HG02943 (cell line): ENCODE data around the gene MINDY3.
"Not testable (repeated sequence)": the region's sequence is repeated elsewhere in the genome, so short reads cannot be mapped to it uniquely, and the experiment has no call there.

Experiments used
- ATAC-seq: cut with Tn5 transposase; IDR thresholded peaks from one replicate; pipeline ENCODE4 v1.9.1; 2021; ENCODE audit warnings: mild to moderate bottlenecking, low read depth, moderate library complexity; ENCODE audit not compliant: unreplicated experiment

The MINDY3 gene

DNA sequence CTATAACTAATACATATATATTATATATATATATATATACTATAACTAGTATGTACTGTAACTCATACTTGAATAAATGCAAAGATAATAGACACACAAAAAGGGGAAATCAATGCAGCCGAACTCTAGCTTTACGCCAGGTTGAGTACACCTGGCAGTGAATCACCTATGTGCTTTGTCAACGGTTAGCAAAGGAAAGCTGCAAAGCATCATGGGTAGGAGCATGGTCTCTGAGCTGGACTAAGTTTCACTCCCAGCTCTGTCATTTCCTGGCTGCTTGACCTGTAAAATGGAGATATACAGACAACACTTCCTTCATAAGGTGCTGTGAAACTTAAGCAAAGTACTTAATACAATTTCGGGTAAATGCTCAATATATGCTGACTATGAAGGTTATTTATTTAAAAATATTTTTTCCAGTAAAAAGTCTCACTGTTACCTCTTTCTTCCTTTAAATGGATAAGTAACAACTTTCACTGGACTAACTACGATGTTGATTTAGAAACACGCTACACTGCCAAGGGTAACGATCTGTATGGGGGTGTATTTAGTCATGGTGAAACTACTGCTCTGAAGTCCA lies 78.8 kb downstream of the MINDY3 start:
- no peak for ATAC-seq

- ATAC-seq: no peak
Observed at GRCh38 chr10:15780353-15781135, 79.8 kb downstream of the MINDY3 start.

- no peak for ATAC-seq
Observed at GRCh38 chr10:15775513-15775912, 84.8 kb downstream of the MINDY3 start.

DNA sequence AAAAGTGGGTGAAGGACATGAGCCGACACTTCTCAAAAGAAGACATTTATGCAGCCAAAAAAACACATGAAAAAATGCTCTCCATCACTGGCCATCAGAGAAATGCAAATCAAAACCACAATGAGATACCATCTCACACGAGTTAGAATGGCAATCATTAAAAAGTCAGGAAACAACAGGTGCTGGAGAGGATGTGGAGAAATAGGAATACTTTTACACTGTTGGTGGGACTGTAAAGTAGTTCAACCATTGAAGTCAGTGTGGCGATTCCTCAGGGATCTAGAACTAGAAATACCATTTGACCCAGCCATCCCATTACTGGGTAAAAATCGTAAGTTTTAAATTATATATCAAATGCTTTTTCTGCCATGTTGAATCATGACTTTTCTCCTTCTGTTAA lies 85.8 kb downstream of the MINDY3 start:
- ATAC-seq: not testable (repeated sequence)

DNA sequence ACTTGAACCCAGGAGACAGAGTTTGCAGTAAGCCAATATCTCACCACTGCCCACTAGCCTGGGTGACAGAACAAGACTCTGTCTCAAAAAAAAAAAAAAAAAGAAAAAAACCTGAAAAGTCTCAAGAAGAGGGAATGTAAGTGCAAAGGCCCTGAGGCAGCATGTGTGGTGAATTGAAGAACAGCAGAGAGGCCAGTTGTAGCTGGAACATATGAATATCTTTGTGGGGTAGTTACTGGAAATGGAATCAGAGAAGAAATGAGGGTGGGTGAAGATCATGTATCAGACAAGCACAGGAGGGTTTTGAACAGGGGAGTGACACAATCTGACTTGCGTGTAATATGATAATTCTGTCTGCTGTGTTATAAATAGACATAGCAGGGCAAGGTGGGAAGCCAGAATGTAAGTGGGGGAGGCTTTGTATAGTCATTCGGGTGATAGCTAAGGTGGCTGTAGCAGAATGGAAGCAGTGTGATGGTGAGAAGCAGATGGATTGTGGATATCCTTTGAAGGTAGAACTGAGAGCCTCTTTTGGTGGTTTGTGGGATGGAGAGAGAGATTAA lies 95.3 kb downstream of the MINDY3 start:
- no peak for ATAC-seq

- ATAC-seq: no peak
Observed at GRCh38 chr10:15763006-15763405, 97.3 kb downstream of the MINDY3 start.

DNA sequence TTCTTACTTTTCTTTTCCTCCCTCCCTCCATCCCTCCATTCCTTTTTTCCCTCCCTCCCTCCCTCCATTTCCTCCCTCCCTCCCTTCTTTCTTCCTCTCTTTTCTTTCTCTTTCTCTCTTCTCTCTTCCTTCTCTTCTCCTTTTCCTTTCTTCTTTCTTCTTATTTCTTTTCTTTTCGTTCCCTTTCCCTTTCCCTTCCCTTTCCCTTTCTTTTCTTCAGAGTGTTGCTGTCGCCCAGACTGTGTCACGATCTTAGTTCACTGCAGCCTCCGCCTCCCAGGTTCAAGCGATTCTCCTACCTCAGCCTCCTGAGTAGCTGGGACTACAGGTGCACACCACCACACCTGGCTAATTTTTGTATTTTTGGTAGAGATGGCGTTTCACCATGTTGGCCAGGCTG lies 98.1 kb downstream of the MINDY3 start:
- not testable (repeated sequence) for ATAC-seq

DNA sequence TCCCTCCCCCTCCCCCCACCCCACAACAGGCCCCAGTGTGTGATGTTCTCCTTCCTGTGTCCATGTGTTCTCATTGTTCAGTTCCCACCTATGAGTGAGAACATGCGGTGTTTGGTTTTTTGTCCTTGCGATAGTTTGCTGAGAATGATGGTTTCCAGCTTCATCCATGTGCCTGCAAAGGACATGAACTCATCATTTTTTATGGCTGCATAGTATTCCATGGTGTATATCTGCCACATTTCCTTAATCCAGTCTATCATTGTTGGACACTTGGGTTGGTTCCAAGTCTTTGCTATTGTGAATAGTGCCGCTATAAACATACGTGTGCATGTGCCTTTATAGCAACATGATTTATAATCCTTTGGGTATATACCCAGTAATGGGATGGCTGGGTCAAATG lies 99.1 kb downstream of the MINDY3 start:
- ATAC-seq: not testable (repeated sequence)

- no peak for ATAC-seq
Observed at GRCh38 chr10:15760681-15761080, 99.6 kb downstream of the MINDY3 start.

DNA sequence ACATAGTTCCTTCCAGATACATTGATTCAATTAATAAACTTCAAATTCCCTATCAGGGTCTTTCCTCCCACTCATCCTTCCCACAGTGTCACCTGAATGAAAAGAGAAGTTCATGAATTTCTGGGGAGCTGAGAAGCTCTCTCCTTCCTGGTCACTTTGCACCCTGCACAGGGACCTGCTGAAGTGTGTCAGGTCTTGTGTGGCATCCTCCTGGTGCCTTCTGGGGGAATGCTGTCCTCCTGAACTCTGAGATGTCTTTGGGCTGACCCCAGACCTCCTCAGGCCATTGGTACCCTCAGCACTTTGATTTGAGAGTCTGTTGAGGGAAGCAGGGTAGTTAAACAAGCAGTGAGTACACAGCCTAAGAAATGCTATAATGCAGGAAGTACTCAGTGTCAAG lies 101.0 kb downstream of the MINDY3 start:
- no peak for ATAC-seq

DNA sequence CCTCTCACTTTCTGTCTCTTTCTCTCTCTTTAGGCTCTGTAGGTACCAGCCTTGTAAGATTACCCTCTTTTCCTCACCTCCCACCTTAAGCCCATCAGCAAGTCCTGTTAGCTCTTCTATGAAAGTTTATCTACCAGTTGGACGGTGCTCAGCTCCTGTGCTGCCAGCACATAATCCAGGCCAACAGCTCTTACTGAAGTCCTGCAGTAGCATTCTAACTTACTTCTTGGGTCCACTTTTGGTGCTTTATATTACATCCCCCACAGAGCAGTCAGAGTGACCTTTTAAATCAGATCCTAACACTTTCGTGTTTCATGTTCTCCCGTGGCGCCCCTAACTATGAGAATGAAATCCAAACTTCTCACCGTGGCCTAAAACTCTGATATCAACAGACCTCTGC lies 101.7 kb downstream of the MINDY3 start:
- ATAC-seq: no peak

GRCh38 chr10:15754937-15755336 lies 105.4 kb downstream of the MINDY3 start:
- no peak for ATAC-seq

GRCh38 chr10:15751046-15751445 lies 109.3 kb downstream of the MINDY3 start:
- ATAC-seq: no peak

GRCh38 chr10:15748126-15748525 lies 112.2 kb downstream of the MINDY3 start:
- no peak for ATAC-seq

DNA sequence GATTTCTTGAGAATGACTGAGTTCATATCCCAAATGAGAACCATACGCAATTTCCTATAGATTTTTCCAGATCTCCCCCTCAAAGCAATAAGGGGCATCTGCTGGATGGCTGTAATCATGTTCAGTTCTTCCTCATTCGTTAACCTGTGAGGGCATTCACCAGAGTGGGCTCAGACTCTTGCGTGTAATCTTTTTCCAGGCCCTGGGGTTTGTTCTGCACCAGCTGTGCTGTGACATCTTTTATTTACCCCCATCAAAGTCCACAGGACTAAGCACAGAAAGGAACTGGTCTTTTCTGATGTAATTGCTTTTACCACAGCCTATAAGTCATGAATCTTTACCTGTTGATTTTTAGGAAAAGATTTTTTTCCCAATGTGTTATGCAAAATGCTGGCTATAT lies 112.7 kb downstream of the MINDY3 start:
- no peak for ATAC-seq

GRCh38 chr10:15745751-15746150 lies 114.6 kb downstream of the MINDY3 start:
- ATAC-seq: no peak

- peak; percentile 74 for ATAC-seq
Observed at GRCh38 chr10:15744217-15744865, 116.0 kb downstream of the MINDY3 start.

DNA sequence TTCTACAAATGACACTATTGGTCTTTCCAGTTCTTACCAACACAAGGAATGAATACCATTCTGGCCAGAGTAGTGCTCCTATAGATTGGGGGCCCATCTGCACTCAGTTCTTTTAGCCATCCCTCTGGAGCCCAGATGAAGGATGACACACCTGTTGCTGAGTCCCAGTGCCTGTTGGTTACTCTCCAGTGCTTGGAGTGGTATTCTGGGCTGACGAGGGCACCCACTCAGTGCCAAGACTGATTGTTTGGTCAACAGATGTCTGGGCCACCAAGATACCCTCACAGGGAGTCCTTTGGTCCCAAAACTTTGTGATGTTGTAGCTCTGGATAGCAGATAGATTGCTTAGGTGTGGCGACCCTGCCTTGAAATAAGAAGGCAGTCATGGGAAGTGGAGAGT lies 116.9 kb downstream of the MINDY3 start:
- ATAC-seq: no peak

DNA sequence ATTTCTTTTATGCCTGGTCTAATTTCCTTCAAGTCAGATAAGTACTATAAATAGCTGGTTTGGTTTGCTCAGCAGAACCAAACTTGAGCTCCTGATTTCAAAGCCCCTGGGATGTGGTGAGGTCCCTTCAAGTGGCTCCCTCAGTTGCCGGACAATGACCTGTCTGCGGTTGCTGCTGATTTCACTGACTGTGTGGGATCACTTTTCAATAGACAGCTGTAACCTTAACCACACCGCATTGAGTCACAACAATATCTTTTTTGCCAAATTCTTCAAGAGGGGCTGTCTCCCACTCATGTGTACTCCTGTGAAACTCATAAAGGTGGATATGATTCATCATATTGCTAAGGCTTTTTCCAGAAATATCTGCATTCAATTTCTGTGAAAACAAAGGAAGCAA lies 117.5 kb downstream of the MINDY3 start:
- ATAC-seq: no peak

- ATAC-seq: no peak
Observed at GRCh38 chr10:15742102-15742501, 118.2 kb downstream of the MINDY3 start.

- ATAC-seq: no peak
Observed at GRCh38 chr10:15741581-15741980, 118.7 kb downstream of the MINDY3 start.
